NCI-H446 treated with DMSO at 0.1 percent for 48 hours (cell line): ENCODE results near the gene ZBED4.

Experiments
- DNase-seq: peaks from one replicate; lab custom pipeline; 2025; lab: John Stamatoyannopoulos, UW

The ZBED4 gene

GRCh38 chr22:49920859-49921258 lies 67.2 kb downstream of the ZBED4 start:
- no peak for DNase-seq

- no peak for DNase-seq
These were observed 68.0 kb downstream of the ZBED4 start for GRCh38 chr22:49921508-49922278.

GRCh38 chr22:49922484-49922883 lies 68.8 kb downstream of the ZBED4 start:
- DNase-seq = no peak

- no peak for DNase-seq
These were observed 69.3 kb downstream of the ZBED4 start for GRCh38 chr22:49922926-49923325.

GRCh38 chr22:49923445-49923844 lies 69.8 kb downstream of the ZBED4 start:
- DNase-seq = no peak

GRCh38 chr22:49924113-49924833 lies 70.6 kb downstream of the ZBED4 start:
- no peak for DNase-seq

- no peak for DNase-seq
These were observed 72.0 kb downstream of the ZBED4 start for GRCh38 chr22:49925525-49926128.

- no peak for DNase-seq
These were observed 73.3 kb downstream of the ZBED4 start for GRCh38 chr22:49926916-49927315.

GRCh38 chr22:49927483-49928184 lies 74.0 kb downstream of the ZBED4 start:
- no peak for DNase-seq

GRCh38 chr22:49928185-49928495 lies 74.5 kb downstream of the ZBED4 start:
- DNase-seq = no peak

GRCh38 chr22:49928555-49929210 lies 75.0 kb downstream of the ZBED4 start:
- no peak for DNase-seq

- DNase-seq = no peak
These were observed 75.8 kb downstream of the ZBED4 start for GRCh38 chr22:49929211-49929979.

GRCh38 chr22:49929994-49930575 lies 76.4 kb downstream of the ZBED4 start:
- DNase-seq = no peak

GRCh38 chr22:49930596-49931412 lies 77.2 kb downstream of the ZBED4 start:
- no peak for DNase-seq

- DNase-seq = no peak
These were observed 79.9 kb downstream of the ZBED4 start for GRCh38 chr22:49933236-49934159.

- no peak for DNase-seq
These were observed 80.7 kb downstream of the ZBED4 start for GRCh38 chr22:49934160-49934890.

GRCh38 chr22:49934891-49935557 lies 81.4 kb downstream of the ZBED4 start:
- no peak for DNase-seq

GRCh38 chr22:49935561-49935960 lies 81.9 kb downstream of the ZBED4 start:
- no peak for DNase-seq
